NCI-H1694 (cell line): ENCODE data around the gene MMRN2.
"Not testable (repeated sequence)": the region's sequence is repeated elsewhere in the genome, so short reads cannot be mapped to it uniquely, and the experiment has no call there.

Source experiments
- DNase-seq: peaks from one replicate; lab custom pipeline; 2025; lab: John Stamatoyannopoulos, UW

The MMRN2 gene

GRCh38 chr10:86956195-86956847 is 1.1 kb downstream of the MMRN2 start:
- no peak for DNase-seq

DNA sequence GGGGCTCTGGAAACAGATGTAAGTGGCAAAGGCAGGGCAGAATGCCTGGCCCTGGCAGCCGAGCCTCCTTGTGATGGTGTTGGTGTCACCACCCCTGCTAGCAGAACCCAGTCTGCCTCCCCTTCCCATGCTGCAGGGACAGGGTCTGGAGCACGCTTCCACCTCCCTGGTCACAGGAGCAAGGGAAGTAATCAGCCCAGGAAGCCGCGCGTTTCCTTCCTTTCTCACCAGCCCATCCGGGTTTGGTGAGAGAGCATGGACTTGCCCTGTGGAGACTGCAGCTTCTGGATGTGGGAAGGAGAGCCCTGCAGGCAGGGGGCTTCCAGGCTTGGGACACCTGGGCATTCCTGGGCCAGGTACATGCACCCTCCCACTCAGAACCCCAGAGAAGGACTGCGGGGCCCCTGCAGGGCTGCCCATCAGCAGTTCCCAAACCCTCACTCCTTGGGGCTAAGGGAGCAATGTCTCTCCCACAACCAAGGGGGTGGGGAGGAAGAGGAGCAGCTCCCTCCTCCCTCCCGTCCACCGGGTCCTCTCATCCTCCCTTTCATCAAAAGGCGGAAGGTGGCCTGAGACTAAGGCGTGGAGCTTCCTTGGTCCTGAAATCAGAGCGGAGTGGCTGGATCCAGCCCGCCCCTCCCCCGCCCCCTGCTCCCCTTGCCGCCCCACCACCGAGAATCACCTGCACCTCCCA is 1.8 kb downstream of the MMRN2 start:
- DNase-seq: no peak

DNA sequence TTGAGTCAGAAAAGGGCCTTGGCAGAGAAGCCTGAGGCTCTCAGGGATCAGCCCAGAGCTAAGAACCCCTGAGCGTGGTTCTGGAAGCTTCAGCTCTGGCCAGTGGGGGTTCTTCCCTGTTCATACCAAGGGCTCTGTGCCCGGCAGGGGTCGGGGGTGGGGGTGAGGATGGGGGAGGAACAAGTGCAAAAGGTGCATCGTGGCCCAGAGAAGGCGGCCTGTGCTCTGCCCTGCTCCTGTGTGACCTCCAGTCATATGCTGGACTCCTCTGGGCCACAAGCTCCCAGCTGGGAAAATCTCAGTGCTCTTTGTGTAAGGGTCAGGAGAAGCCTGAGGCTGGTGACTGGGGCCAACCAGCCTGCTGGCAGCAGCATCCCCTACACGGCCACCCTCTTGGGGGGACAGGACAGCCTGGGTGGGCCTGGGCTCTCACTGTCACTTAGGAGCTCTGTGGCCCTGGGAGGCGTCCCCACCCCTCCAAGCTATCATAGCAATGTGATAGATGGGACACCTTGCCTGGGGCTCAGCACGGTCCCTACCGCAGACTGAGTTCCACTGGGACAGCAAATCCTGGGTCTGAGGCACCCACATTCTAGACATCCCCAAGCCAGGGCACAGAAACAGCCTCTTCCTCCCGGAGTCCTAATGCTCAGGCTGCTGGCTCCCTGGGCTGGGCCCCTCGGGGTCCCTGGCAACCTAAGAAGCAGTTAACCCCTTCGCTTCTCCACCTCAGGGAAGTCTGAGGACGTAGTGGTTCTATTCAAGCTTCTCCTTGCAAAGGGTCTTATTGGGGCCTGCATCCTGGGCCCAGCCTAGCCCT is 2.5 kb downstream of the MMRN2 start:
- DNase-seq: no peak

- no peak for DNase-seq
Observed at GRCh38 chr10:86953747-86954680, 3.4 kb downstream of the MMRN2 start.

GRCh38 chr10:86952697-86953096 is 4.7 kb downstream of the MMRN2 start:
- DNase-seq: not testable (repeated sequence)

DNA sequence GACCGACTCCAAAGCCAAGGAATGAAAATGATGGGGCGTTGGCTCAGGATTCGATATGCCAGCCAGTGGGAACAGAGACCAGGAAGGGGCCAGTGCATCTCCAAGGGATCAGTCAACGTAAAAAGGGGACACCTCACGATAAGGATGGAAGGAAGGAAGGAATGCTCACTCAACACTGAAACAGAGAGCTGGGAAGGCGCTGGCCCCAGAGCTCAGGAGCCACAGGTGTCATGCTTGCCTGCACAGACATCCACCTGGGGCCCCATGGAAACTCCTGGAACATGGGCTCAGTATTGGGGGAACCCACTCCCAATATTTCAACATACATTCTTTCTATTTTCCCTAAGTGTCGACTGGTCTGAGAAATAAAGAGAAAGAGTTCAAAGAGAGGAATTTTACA is 5.3 kb downstream of the MMRN2 start:
- no peak for DNase-seq

DNA sequence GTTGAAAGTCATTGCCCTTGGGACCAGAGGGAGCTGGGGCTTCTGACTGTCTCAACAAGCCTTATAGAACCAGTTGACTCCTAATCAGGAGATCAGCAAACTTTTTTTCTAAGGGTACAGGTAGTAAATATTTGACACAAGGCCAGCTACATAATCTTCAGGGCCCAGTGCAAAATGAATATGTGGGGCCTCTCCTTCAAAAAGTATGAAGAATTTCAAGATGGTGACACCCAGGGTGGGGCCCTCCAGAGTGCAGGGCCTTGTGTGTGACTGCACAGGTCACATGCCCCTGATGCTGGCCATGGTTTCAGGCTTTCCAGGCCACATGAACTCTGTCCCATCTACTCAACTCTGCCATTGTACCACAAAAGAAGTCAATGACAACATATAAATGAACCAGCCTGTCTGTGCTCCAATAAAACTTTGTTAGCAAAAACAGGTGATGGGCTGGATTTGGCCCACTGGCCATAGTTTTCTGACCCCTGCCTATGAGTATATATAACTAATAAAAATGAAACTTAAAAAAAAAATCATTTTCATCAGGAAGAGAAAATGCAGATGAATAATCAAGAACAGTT is 6.1 kb downstream of the MMRN2 start:
- no peak for DNase-seq

DNA sequence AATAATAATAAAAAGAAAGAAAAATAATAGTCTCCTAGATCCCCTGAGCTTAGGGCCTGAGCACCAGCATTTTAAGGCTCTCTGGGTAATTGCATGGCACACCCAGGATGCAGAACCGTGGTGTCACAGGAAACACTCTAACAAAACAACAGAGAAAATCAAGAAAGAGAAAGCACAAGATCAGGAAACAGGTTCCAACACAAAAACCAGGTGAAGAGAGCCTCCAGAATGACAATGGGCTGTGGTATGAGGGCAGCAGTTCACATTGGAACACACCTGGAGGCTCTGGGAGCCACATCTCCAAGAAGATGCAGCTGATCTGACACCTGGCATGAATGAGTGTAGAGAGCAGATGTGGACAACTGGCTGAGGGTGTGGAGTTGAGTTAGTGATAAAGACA is 7.1 kb downstream of the MMRN2 start:
- no peak for DNase-seq

- DNase-seq: not testable (repeated sequence)
Observed at GRCh38 chr10:86947806-86948205, 9.6 kb downstream of the MMRN2 start.

DNA sequence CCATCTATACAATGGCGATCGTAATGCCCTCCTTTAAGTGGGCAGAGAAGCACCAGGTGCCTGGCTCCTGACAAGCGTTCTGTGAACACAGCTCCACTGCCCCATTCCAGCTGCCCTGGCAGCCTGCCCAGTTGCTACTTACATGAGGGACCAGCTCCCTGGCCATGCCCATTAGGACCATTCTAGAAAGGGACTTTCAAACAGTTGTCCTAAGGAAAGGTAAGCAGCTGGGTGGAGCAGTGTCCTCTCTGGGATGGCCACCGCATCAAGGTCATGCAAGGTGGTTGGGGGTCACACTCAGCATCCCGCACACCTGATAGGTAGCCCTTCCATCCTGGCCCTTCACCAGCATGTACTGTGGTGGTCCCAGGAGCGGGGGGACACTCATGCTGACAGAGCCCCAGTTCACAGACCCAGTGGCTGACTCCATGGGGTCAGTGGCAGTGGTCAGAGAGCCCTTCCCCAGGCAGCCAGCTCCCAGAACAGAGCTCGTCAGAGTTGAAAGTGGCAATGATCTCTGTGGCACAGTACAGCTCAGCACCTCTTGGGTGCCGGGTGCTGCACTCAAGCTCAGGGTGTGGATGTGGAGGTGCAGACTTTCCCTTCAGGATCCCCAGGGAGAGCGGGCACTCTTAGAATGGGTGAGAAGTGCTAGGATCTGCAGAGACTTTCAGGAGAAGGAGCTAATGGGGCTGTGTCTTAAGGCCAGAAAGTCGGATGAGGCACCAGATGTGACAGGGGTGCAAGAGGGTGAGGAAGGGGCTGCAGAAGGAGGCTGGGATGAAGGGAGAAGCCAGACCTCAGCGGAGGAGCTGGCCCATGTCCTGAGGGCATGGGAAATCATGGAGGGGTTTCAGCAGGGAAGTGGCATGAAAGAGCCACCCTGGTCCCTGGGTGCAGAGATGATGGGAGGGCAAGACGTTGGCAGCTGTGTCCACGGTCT is 10.9 kb downstream of the MMRN2 start:
- no peak for DNase-seq

GRCh38 chr10:86945361-86946212 is 11.8 kb downstream of the MMRN2 start:
- DNase-seq: no peak

DNA sequence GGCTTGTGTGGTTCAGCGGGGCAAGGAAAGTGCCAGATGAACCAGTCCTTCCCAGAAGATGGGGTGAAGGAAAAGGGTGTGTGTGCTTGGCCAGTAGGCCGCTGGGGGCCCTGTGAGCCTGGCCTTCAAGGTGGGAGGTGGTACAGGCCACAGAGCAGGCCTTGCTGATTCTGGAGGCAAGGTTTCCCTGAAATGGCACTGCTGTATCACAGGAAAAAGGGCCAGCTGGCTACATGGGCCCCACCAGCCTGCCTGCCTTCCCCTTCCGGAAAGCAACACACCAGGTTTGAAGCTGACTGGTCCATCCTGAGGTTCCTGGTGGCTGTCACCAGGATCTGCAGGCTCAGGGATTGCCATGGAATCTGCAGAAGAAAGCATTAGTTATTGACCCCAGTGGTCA is 12.5 kb downstream of the MMRN2 start:
- no peak for DNase-seq

- no peak for DNase-seq
Observed at GRCh38 chr10:86944471-86944870, 12.9 kb downstream of the MMRN2 start.

DNA sequence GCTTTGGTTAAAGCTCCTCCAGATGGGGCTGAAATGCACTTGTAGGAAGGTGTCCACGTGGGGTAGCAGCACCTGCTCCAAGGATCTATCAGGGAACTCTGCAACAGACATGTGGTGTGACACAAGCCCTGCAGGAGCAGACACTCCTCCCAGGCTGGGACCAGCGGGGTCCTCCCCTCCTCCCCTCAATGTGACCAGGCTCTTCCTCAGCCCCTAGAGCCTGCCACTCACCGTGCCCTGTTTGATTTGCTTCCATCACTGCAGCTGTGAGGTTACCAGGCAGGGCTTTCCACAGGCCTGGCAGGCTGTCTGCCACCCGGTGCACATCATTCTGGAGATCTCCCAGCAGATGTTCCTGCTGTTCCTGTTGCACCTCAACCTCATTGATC is 13.4 kb downstream of the MMRN2 start:
- DNase-seq: no peak

DNA sequence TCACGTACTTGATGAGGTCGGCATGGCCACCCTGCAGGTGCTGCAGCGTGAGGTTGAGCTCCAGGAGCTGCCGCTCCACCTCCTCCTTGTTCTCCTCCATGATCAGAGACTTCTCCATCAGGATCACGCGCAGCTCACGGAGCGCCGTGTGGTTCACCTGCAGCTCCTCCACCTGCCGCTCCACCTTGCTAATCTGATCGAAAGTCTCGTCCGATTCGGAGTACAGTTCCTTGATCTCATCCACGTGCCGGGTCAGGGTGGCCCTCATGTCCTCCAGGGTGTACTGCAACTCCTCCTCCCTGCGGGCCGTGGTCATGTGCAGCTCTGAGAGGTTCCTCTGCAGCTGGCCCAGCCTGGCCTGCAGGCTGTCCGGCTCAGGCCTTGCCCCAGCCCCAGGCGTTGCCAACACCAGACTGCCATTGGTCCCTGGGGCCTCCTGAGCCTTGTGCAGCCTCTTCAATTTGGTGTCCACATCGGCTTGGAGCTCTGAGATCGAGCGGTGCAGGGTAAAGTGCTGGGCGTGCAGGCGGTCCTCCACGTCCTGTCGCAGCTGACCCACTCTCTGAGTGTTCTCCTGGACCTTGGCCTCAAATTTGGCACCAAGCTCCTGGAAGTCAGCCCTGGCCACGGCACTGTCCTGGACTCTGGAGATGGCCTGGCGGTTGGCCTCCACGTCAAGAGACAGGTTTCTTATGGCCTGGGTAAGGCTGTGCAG is 13.9 kb downstream of the MMRN2 start:
- DNase-seq: no peak

DNA sequence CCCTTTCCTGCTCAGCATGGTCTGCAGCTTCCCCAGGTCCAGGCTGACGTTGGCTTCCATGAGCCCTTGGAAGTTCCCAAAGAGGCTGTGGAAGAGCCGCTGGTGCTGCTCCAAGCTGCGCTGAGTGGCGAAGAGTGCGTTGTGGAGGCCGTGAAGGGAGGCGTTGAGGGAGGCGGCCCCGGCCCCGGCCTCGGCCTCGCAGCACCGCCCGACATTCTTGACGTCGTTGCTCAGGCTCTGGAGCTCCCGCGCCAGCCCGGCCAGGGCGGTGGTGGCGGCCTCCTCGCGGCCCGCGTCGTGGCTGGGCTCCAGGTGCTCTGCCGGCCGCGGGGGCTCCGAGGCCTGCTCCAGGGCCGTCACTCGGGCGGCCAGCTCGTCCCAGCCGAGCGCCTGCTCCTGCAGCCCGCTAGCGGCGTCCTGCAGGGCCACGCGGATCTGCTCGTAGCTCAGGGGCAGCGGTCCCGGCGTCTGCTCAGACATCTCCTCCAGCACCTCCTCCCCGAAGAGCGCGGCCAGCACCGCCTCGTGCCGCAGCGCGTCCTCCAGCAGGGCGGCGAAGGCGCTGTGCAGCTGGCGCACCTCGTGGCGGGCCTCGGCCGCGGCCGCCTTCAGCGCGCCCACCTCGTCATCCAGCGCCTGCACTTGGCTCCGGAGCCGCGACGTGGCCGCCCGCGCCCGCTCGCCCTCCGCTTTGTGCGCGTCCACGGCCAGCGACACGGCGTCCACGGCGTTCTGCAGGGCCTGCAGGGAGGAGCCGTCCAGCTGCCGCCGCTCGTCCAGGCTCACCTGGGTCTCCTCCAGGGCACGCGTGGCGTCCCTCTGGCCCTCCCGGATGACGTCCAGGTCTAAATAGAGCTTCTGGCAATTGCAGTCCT is 14.7 kb downstream of the MMRN2 start:
- DNase-seq: no peak

- no peak for DNase-seq
Observed at GRCh38 chr10:86941991-86942421, 15.4 kb downstream of the MMRN2 start.

DNA sequence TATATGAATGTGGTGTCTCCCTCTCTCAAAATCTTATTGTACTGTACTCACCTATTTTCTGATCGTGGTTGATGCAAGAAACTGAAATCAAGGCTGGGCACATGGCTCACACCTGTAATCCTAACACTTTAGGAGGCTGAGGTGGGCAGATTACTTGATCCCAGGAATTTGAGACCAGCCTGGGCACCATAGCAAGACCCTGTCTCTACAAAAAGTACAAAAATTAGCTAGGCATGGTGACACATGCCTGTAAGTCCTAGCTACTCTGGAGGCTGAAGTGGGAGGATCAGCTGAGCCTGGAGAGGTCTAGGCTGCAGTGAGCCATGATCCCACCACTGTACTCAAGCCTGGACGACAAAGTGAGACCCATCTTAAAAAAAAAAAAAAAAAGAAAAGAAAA is 16.0 kb downstream of the MMRN2 start:
- no peak for DNase-seq
